ENCODE measurements around the gene GIMAP2.
"Not testable (repeated sequence)": the region's sequence is repeated elsewhere in the genome, so short reads cannot be mapped to it uniquely, and the experiment has no call there.

Gene GIMAP2

DNA sequence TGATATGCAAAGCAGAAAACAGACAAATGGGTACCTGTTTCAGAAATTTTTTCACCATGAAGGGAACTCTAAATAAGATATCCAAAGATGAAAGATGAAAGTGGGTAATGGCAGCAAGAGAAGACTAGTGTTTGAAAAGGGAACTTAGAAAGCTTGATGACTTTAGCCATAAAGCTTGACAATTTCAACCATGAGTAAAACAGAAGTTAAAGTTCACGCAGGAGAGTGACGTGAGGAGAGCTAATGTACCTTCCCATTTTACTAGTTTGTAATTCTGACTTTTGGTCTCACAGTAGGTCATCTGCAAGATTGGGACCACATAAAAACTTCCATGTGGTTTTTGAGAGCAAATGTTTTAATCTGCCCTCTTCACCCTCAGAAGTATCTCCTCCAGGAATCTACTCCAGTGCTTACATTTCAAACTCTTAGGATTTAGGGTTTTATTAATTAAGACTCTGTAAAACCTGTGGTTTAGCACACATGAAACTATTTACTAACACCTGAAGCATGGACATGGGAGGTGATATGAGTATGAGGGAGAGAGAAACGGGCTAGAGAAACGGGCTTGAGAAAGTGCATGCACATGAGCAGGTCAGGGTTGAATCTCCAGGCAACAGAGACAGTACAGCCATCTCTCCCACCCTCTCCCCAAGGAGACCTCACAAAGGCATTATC, 24.4 kb upstream of the GIMAP2 start:
- Histone ChIP-seq H3K4me1 (ENCODE audit: insufficient read depth, poor library complexity, severe bottlenecking) (no peaks in the 10 kb centered on the region), H3K9me3 (ENCODE audit: severe bottlenecking) (no peaks in the 10 kb centered on the region), H3K27ac (ENCODE audit: poor library complexity, severe bottlenecking) (no peak overlapping the region), H3K36me3 (ENCODE audit: low read depth) (no peaks in the 10 kb centered on the region), H3K4me3 (ENCODE audit: severe bottlenecking) (no peak overlapping the region), H3K27me3 (ENCODE audit: insufficient read depth, poor library complexity, severe bottlenecking) (no peaks in the 10 kb centered on the region)
- DNase-seq (ENCODE audit: low spot score) (no peak), ATAC-seq (ENCODE audit: low read depth) (no peak)
- TF ChIP-seq, protein P1, sequence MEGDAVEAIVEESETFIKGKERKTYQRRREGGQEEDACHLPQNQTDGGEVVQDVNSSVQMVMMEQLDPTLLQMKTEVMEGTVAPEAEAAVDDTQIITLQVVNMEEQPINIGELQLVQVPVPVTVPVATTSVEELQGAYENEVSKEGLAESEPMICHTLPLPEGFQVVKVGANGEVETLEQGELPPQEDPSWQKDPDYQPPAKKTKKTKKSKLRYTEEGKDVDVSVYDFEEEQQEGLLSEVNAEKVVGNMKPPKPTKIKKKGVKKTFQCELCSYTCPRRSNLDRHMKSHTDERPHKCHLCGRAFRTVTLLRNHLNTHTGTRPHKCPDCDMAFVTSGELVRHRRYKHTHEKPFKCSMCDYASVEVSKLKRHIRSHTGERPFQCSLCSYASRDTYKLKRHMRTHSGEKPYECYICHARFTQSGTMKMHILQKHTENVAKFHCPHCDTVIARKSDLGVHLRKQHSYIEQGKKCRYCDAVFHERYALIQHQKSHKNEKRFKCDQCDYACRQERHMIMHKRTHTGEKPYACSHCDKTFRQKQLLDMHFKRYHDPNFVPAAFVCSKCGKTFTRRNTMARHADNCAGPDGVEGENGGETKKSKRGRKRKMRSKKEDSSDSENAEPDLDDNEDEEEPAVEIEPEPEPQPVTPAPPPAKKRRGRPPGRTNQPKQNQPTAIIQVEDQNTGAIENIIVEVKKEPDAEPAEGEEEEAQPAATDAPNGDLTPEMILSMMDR (IDR thresholded peaks at IDR 0.05; ENCODE audit: poor library complexity, severe bottlenecking), result no peak

- not testable (repeated sequence) for DNase-seq (ENCODE audit: low spot score); ATAC-seq (ENCODE audit: low read depth); H3K27ac ChIP-seq (ENCODE audit: poor library complexity, severe bottlenecking); H3K27me3 ChIP-seq (ENCODE audit: insufficient read depth, poor library complexity, severe bottlenecking); H3K9me3 ChIP-seq (ENCODE audit: severe bottlenecking); H3K36me3 ChIP-seq (ENCODE audit: low read depth); H3K4me1 ChIP-seq (ENCODE audit: insufficient read depth, poor library complexity, severe bottlenecking); H3K4me3 ChIP-seq (ENCODE audit: severe bottlenecking)
Observed at GRCh38 chr7:150662821-150663220, 22.7 kb upstream of the GIMAP2 start.

DNA sequence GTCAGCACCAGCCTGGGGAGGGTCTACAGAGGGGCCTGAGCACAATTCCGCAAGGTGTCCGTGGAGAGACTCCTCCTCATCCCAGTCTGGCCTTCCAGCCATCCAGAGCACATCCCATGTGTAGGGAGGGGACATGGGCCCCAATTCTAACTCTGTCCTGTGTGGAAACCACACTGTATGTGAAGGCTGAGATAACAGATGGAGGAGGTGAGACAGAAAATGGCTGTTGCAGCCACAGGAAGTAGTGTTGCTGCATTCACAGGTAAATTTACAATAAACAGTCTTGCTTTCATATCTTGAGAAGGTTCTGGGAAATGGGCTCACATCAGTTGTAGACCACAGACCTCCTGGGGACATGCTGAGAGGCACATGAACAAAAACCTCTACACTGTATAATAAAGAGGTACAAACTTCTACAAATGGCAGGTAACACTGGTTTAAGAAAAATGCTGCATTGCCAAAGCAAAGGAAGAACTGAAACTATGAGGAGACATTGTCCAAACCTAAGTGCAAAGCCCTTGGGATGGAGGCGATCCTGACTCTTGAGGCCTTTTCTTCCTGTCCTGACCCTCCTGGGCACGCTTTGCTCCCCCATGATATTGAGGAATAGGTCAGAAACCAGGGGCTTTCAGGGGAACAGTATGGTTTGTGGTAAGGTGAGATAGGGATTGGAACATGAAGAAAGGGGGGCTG, 21.6 kb upstream of the GIMAP2 start:
- H3K4me3 ChIP-seq (ENCODE audit: severe bottlenecking), result no peak overlapping the region
- TF ChIP-seq, protein P1 (IDR thresholded peaks at IDR 0.05; ENCODE audit: poor library complexity, severe bottlenecking), result no peak
- no peaks in the 10 kb centered on the region for H3K4me1 ChIP-seq (ENCODE audit: insufficient read depth, poor library complexity, severe bottlenecking)
- no peaks in the 10 kb centered on the region for H3K9me3 ChIP-seq (ENCODE audit: severe bottlenecking)
- no peak for ATAC-seq (ENCODE audit: low read depth)
- H3K27ac ChIP-seq (ENCODE audit: poor library complexity, severe bottlenecking), result no peak overlapping the region
- no peaks in the 10 kb centered on the region for H3K27me3 ChIP-seq (ENCODE audit: insufficient read depth, poor library complexity, severe bottlenecking)
- DNase-seq (ENCODE audit: low spot score), result no peak
- no peaks in the 10 kb centered on the region for H3K36me3 ChIP-seq (ENCODE audit: low read depth)

DNA sequence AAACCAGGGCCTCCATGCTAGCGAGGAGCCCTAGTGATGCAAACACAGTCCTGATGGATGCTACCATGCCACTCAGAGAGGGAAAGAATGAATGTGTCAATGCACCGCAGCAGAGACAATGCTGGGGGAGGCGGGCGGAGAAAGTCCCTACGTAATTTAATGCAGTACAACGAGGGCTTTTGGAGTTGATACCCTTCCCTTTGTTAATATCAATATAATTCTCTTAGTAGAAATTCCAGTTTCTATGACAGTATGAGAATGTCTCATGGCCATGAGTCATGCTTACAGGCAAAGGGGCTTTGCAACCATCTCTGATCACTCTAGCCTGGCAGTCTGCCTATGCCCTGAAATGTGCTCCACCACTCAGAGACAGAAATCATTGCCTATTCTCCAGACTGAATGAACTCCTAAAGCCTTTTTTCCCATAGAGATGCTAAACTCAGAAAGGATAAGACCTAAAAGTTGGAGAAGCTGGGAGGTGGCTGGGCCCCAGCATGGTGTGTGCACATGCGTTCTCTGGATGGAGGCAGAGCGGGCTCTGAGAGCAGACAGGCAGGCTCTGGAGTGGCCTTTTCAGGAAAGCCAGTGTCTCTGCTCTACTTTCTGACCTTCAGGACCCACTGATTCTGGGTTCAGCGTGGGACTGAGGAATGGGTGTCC, 20.3 kb upstream of the GIMAP2 start:
- Histone ChIP-seq H3K27ac (ENCODE audit: poor library complexity, severe bottlenecking) (no peak overlapping the region), H3K36me3 (ENCODE audit: low read depth) (no peaks in the 10 kb centered on the region), H3K27me3 (ENCODE audit: insufficient read depth, poor library complexity, severe bottlenecking) (no peaks in the 10 kb centered on the region), H3K4me1 (ENCODE audit: insufficient read depth, poor library complexity, severe bottlenecking) (no peaks in the 10 kb centered on the region), H3K9me3 (ENCODE audit: severe bottlenecking) (no peaks in the 10 kb centered on the region), H3K4me3 (ENCODE audit: severe bottlenecking) (no peak overlapping the region)
- TF ChIP-seq, protein P1 (IDR thresholded peaks at IDR 0.05; ENCODE audit: poor library complexity, severe bottlenecking), result no peak
- DNase-seq (ENCODE audit: low spot score) (no peak), ATAC-seq (ENCODE audit: low read depth) (no peak)

DNA sequence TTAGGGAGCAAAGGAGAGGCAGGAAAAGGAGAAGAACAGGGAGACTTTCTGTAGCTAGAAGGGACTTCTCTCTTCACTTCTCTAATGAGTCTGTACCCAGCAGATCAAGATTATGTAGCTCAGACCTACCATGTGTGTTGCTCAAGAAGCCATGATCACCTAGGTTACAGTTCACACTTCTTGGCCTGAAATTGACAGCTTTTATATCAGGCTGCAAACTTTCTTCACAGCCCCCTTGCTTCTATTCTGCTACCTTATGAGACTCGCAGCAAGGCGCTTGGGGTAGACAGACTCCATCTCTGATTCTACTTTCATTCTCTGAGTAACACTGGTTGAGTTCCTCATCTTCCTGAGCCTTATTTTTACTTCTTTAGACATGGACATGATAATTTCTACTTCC, 19.6 kb upstream of the GIMAP2 start:
- no peak for DNase-seq (ENCODE audit: low spot score)
- TF ChIP-seq, protein P1 (IDR thresholded peaks at IDR 0.05; ENCODE audit: poor library complexity, severe bottlenecking), result no peak
- Histone ChIP-seq H3K27ac (ENCODE audit: poor library complexity, severe bottlenecking) (no peak overlapping the region), H3K4me3 (ENCODE audit: severe bottlenecking) (no peak overlapping the region), H3K9me3 (ENCODE audit: severe bottlenecking) (no peaks in the 10 kb centered on the region), H3K4me1 (ENCODE audit: insufficient read depth, poor library complexity, severe bottlenecking) (no peaks in the 10 kb centered on the region), H3K36me3 (ENCODE audit: low read depth) (no peaks in the 10 kb centered on the region), H3K27me3 (ENCODE audit: insufficient read depth, poor library complexity, severe bottlenecking) (no peaks in the 10 kb centered on the region)
- no peak for ATAC-seq (ENCODE audit: low read depth)

Measured in RWPE2 (cell line).